Natural killer cell (primary cell): Measurements from ENCODE around the gene MAN2C1. TPM values are rescaled to one million over a fixed set of nuclear protein-coding genes. Genes with fewer than 3 reads are reported as not detected.
"Not testable (repeated sequence)": the region's sequence is repeated elsewhere in the genome, so short reads cannot be mapped to it uniquely, and the experiment has no call there.

Experiments used
- ATAC-seq, 3 donors: fragments of 150-1000 bp in 2 of 3; fragments of 200-7000 bp in 1 of 3; cut with Tn5 transposase; 1 replicate in 1 of 3; 2 replicates in 2 of 3; pipeline ENCODE4 v1.10.0; 2021; ENCODE audit warnings: mild to moderate bottlenecking in 2 of 3, moderate library complexity in 2 of 3
- DNase-seq, 2 donors: peaks; one replicate each; pipeline versions ENCODE4 v3.0.0 to v3.0.0-alpha.2; 2013 to 2021; ENCODE audit warnings: mixed read lengths in 1 of 2
- H3K27ac ChIP-seq: one replicate; pipeline ENCODE4 v1.5.1; 2013; ENCODE audit warnings: mild to moderate bottlenecking, low read length
- H3K27me3 ChIP-seq: one replicate; pipeline ENCODE4 v1.6.1; 2013; ENCODE audit warnings: low read length; ENCODE audit not compliant: control insufficient read depth, insufficient read depth
- H3K36me3 ChIP-seq: one replicate; pipeline ENCODE4 v1.6.1; 2013; ENCODE audit warnings: low read length; ENCODE audit not compliant: control insufficient read depth, insufficient read depth
- H3K4me1 ChIP-seq: one replicate; pipeline ENCODE4 v1.6.1; 2013; ENCODE audit warnings: low read length; ENCODE audit not compliant: control insufficient read depth, insufficient read depth
- H3K4me3 ChIP-seq: one replicate; pipeline ENCODE4 v1.5.1; 2013; ENCODE audit warnings: low read length
- H3K9me3 ChIP-seq: one replicate; pipeline ENCODE4 v1.6.1; 2013; ENCODE audit warnings: low read length; ENCODE audit not compliant: control insufficient read depth, insufficient read depth
- H3K27ac Mint-ChIP-seq, 2 donors: one replicate each; pipeline ENCODE4 v1.8.0; 2022; ENCODE audit warnings: mild to moderate bottlenecking in 2 of 2, mixed read lengths in 2 of 2, moderate library complexity in 1 of 2
- H3K27me3 Mint-ChIP-seq, 2 donors: one replicate each; pipeline ENCODE4 v1.8.0; 2022; ENCODE audit warnings: low read depth in 2 of 2, mixed read lengths in 2 of 2
- H3K36me3 Mint-ChIP-seq: one replicate; pipeline ENCODE4 v1.8.0; 2022; ENCODE audit warnings: mixed read lengths
- H3K4me1 Mint-ChIP-seq, 2 donors: one replicate each; pipeline ENCODE4 v1.8.0; 2022; ENCODE audit warnings: mixed read lengths in 2 of 2
- H3K4me3 Mint-ChIP-seq: one replicate; pipeline ENCODE4 v1.8.0; 2022; ENCODE audit warnings: mild to moderate bottlenecking, moderate library complexity, mixed read lengths
- H3K9me3 Mint-ChIP-seq, 2 donors: one replicate each; pipeline ENCODE4 v1.8.0; 2022; ENCODE audit warnings: mixed read lengths in 2 of 2
- WGBS: methylation state at CpG from one replicate; pipeline ENCODE4 v1.1.7; 2013; ENCODE audit warnings: missing lambda C conversion rate; ENCODE audit not compliant: insufficient coverage; 5-methylcytosine and 5-hydroxymethylcytosine counted together
- intact Hi-C: fragments of 100-400 bp; cut with micrococcal nuclease; formaldehyde crosslinking; loops from one replicate; pipeline ENCODE4 v1.14.2; 2022
- total RNA-seq, 4 donors: library from RNA; stranded (reverse); fragments of 120-200 nt in 1 of 4; gene quantifications; one replicate each; pipeline versions ENCODE4 v1.2.3 to v1.2.4, GENCODE V29; 2013 to 2022
- TF ChIP-seq, protein P1 (sequence below): fragments of 200-600 bp; IDR thresholded peaks from one replicate; pipeline ENCODE4 v1.8.0; 2022; ENCODE audit warnings: antibody characterized with exemption

Gene MAN2C1
- total RNA-seq, 3 donors from 2014 or later (not counting 1 experiment from before 2014, with no cell fraction given): 375 to 476 (median 385) TPM

GRCh38 chr15:75352186-75353080, 16.0 kb downstream of the MAN2C1 start:
- H3K9me3 Mint-ChIP-seq: peaks cover 2 to 8% of the 10 kb centered on the region in 2 donors
- no peaks in the 10 kb centered on the region for H3K27me3 Mint-ChIP-seq
- DNase-seq: peak in 1 of 2 donors; percentile 4
- H3K27me3 ChIP-seq: no peaks in the 10 kb centered on the region
- TF ChIP-seq, protein P1, sequence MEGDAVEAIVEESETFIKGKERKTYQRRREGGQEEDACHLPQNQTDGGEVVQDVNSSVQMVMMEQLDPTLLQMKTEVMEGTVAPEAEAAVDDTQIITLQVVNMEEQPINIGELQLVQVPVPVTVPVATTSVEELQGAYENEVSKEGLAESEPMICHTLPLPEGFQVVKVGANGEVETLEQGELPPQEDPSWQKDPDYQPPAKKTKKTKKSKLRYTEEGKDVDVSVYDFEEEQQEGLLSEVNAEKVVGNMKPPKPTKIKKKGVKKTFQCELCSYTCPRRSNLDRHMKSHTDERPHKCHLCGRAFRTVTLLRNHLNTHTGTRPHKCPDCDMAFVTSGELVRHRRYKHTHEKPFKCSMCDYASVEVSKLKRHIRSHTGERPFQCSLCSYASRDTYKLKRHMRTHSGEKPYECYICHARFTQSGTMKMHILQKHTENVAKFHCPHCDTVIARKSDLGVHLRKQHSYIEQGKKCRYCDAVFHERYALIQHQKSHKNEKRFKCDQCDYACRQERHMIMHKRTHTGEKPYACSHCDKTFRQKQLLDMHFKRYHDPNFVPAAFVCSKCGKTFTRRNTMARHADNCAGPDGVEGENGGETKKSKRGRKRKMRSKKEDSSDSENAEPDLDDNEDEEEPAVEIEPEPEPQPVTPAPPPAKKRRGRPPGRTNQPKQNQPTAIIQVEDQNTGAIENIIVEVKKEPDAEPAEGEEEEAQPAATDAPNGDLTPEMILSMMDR: no peak
- peaks cover 40% of the 10 kb centered on the region for H3K4me1 ChIP-seq
- H3K27ac ChIP-seq: no peak overlapping the region
- H3K36me3 Mint-ChIP-seq: peaks cover 7% of the 10 kb centered on the region
- intact Hi-C loops: no loop called here
- no peak overlapping the region for H3K4me3 ChIP-seq
- H3K4me1 Mint-ChIP-seq: peaks cover 26 to 39% of the 10 kb centered on the region in 2 donors
- no peak overlapping the region for H3K4me3 Mint-ChIP-seq
- peaks cover 29% of the 10 kb centered on the region for H3K9me3 ChIP-seq
- peak overlapping the region; percentile 69 to 95 for H3K27ac Mint-ChIP-seq
- H3K36me3 ChIP-seq: peaks cover 15% of the 10 kb centered on the region
- 96% methylated on average over 15 of the region's 16 CpGs for WGBS
- no peak for ATAC-seq

GRCh38 chr15:75350601-75351361, 17.6 kb downstream of the MAN2C1 start:
- H3K9me3 ChIP-seq: peaks cover 29% of the 10 kb centered on the region
- ATAC-seq: peak in 1 of 3 donors; percentile 5
- no peaks in the 10 kb centered on the region for H3K27me3 Mint-ChIP-seq
- DNase-seq: peak in 1 of 2 donors; percentile 28
- H3K27ac Mint-ChIP-seq: peak overlapping the region; percentile 95 to 97
- peaks cover 2 to 8% of the 10 kb centered on the region in 2 donors for H3K9me3 Mint-ChIP-seq
- peaks cover 34 to 47% of the 10 kb centered on the region in 2 donors for H3K4me1 Mint-ChIP-seq
- peaks cover 6% of the 10 kb centered on the region for H3K36me3 ChIP-seq
- peak overlapping the region; percentile 86 for H3K4me3 Mint-ChIP-seq
- TF ChIP-seq, protein P1: no peak
- 72% methylated on average over 7 of the region's 7 CpGs for WGBS
- intact Hi-C loops: loop anchor here (1.0 to 2.0 kb wide), 3 partner anchors 14 to 103 kb away; partner anchors contain the start of genes COMMD4 and MAN2C1
- no peak overlapping the region for H3K4me3 ChIP-seq
- H3K36me3 Mint-ChIP-seq: peaks cover 7% of the 10 kb centered on the region
- no peaks in the 10 kb centered on the region for H3K27me3 ChIP-seq
- peak overlapping the region; percentile 98 for H3K27ac ChIP-seq
- H3K4me1 ChIP-seq: peaks cover 53% of the 10 kb centered on the region

- Mint-ChIP-seq H3K27me3 (no peaks in the 10 kb centered on the region), H3K36me3 (peaks cover 7% of the 10 kb centered on the region), H3K4me3 (peak overlapping the region; percentile 86), H3K27ac (peak overlapping the region; percentile 95 to 97), H3K9me3 (peaks cover 2 to 8% of the 10 kb centered on the region in 2 donors), H3K4me1 (peaks cover 34 to 47% of the 10 kb centered on the region in 2 donors)
- H3K4me1 ChIP-seq: peaks cover 53% of the 10 kb centered on the region
- peaks cover 29% of the 10 kb centered on the region for H3K9me3 ChIP-seq
- peaks cover 6% of the 10 kb centered on the region for H3K36me3 ChIP-seq
- WGBS: 29% methylated on average over 9 of the region's 9 CpGs
- H3K4me3 ChIP-seq: no peak overlapping the region
- DNase-seq (peak; percentile 87 to 88), ATAC-seq (peak; percentile 75 to 92 (median 86))
- H3K27me3 ChIP-seq: no peaks in the 10 kb centered on the region
- intact Hi-C loops: loop anchor here (1.0 to 2.0 kb wide), 3 partner anchors 13 to 103 kb away; partner anchors contain the start of genes COMMD4 and MAN2C1
- TF ChIP-seq, protein P1: no peak
- peak overlapping the region; percentile 98 for H3K27ac ChIP-seq
These were observed 18.4 kb downstream of the MAN2C1 start for GRCh38 chr15:75349851-75350588.

DNA sequence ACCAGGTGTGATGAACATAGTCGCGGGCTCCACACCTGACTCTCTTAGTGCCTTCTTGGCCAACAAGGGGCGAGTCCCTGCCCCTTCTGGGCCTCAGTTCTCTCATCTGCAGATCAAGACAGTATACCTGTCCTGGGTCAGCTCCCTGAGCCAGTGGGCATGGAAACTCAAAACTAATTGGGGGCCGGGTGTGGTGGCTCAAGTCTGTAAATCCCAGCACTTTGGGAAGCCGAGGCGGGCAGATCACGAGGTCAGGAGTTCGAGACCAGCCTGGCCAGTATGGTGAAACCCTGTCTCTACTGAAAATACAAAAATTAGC, 19.1 kb downstream of the MAN2C1 start:
- H3K4me3 ChIP-seq, H3K9me3 Mint-ChIP-seq, H3K27me3 Mint-ChIP-seq, H3K27me3 ChIP-seq, intact Hi-C loops, ATAC-seq, H3K36me3 ChIP-seq, DNase-seq, H3K36me3 Mint-ChIP-seq: not testable (repeated sequence)
- peaks cover 53% of the 10 kb centered on the region for H3K4me1 ChIP-seq
- Mint-ChIP-seq H3K27ac (peak overlapping the region; percentile 95 to 97), H3K4me1 (peaks cover 34 to 47% of the 10 kb centered on the region in 2 donors), H3K4me3 (peak overlapping the region; percentile 86)
- peak overlapping the region; percentile 98 for H3K27ac ChIP-seq
- WGBS: 97% methylated on average over 8 of the region's 8 CpGs
- H3K9me3 ChIP-seq: peaks cover 29% of the 10 kb centered on the region
